ENCODE data around the gene OR6J1.

DNA sequence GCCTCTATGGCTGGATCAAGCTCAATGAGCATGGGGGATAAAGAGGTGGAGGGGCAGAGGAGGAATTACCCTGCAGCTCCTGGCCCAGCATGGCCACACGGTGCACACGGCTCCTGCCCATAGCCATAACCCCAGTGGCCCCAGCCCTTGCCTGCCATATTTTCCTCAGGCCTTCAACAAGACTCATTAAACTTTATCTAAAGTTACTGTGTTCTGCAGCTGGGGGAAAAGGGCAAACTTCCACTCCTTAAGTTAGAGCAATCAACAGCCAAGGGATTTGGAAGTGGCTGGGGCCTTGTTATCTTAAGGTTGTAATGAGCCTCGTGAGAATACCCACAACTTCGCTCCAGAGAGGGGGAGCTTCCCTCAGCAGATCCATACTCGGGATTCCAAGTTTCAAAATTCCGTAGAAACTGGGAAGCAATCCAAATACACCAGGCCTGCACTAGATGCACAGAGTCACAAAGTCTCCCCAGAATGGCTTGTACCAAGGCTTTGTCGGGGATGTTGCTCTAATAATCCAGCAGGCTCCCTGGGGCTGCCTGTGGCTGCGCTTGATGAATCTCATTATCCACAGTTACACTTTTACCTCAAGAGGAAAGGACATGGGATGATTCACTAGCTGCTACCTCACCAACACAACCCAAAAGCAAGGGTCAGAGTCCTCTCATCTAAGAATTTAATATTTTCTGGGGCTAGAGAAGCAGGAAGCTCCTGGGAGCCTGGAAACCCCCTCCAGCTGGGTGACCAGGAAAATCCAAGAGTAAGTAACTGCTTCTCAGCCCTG is 13.0 kb upstream of the OR6J1 start:
- TF ChIP-seq, protein P1, sequence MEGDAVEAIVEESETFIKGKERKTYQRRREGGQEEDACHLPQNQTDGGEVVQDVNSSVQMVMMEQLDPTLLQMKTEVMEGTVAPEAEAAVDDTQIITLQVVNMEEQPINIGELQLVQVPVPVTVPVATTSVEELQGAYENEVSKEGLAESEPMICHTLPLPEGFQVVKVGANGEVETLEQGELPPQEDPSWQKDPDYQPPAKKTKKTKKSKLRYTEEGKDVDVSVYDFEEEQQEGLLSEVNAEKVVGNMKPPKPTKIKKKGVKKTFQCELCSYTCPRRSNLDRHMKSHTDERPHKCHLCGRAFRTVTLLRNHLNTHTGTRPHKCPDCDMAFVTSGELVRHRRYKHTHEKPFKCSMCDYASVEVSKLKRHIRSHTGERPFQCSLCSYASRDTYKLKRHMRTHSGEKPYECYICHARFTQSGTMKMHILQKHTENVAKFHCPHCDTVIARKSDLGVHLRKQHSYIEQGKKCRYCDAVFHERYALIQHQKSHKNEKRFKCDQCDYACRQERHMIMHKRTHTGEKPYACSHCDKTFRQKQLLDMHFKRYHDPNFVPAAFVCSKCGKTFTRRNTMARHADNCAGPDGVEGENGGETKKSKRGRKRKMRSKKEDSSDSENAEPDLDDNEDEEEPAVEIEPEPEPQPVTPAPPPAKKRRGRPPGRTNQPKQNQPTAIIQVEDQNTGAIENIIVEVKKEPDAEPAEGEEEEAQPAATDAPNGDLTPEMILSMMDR (IDR thresholded peaks at IDR 0.05): no peak
- TF ChIP-seq RARB (CRISPR knock-in tag; IDR thresholded peaks at IDR 0.05) (no peak), HOXB13 (CRISPR knock-in tag; IDR thresholded peaks at IDR 0.05; ENCODE audit: low read depth) (no peak), ZC3H11A (IDR thresholded peaks at IDR 0.05) (no peak), EP300 (IDR thresholded peaks at IDR 0.05) (no peak), RFX5 (IDR thresholded peaks at IDR 0.05) (no peak), ZNF302 (CRISPR knock-in tag; IDR thresholded peaks at IDR 0.05) (no peak), KDM1A (IDR thresholded peaks at IDR 0.05; ENCODE audit: low read depth) (no peak), POLR2A (IDR thresholded peaks at IDR 0.05; ENCODE audit: low read length) (no peak), NPAS2 (CRISPR knock-in tag; IDR thresholded peaks at IDR 0.05; ENCODE audit: borderline replicate concordance) (no peak), KDM5A (IDR thresholded peaks at IDR 0.05) (no peak)
- TF ChIP-seq, protein P2, sequence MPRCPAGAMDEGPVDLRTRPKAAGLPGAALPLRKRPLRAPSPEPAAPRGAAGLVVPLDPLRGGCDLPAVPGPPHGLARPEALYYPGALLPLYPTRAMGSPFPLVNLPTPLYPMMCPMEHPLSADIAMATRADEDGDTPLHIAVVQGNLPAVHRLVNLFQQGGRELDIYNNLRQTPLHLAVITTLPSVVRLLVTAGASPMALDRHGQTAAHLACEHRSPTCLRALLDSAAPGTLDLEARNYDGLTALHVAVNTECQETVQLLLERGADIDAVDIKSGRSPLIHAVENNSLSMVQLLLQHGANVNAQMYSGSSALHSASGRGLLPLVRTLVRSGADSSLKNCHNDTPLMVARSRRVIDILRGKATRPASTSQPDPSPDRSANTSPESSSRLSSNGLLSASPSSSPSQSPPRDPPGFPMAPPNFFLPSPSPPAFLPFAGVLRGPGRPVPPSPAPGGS (IDR thresholded peaks at IDR 0.05): no peak
